Activated gamma-delta T cell treated with anti-CD3 and anti-CD28 coated beads, Interleukin-2, amount 50 U/mL, for 16 hours (primary cell): ENCODE measurements around the gene ADPRHL1.

ENCODE experiments used
- DNase-seq: peaks from one replicate; pipeline ENCODE4 v3.0.0-alpha.2; 2020; ENCODE audit warnings: low read depth

Gene ADPRHL1

DNA sequence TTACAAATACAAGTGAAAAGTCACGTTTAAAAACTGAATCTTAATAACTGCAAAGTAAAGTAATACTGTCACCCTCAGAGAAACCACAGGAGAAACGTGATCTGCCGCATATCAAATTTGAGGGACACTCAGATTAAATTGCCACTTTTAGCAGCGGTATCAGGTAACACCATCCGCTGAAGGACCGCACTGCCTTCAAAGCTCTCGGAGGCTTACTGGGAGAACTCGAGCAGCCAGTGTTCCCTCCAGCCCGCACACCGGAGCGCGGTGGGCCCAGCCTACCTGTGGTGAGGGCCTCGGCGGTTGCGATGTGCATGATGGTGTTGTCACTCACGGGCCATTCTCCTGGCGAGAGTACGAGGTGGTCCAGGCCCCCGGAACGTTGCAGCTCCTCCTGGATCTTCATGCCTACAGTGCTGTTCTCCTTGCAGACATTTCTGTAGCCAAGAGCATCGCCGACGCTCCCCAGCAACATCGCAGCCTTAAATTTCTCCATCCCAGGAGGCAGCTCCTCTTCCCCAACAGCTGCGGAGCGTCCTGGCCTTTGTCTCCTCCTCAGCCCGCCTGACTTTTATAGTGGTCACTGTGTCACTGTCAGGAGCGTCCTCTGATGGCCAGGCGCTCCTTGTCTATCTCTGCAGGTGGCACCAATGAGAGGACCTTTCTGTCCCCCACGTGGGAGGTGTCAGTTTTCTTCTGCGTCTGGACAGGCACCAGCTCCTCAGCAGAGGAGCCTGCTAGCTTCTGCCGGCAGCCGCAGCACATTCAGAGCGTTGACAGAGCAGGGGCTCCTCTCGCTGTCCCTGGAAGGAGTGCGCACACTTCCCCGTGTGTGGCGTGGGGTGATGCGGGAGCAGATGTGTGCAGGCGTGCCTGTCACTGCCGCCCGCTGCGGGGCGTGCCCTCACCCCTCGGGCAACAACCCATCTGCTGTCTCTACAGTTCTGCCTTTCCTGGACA is at the start of gene ADPRHL1:
ADPRHL1 (minus strand) TSS at position 547 of the 960 bp plus-strand sequence; CDS start at position 496, 51 bp downstream.
- no peak for DNase-seq

DNA sequence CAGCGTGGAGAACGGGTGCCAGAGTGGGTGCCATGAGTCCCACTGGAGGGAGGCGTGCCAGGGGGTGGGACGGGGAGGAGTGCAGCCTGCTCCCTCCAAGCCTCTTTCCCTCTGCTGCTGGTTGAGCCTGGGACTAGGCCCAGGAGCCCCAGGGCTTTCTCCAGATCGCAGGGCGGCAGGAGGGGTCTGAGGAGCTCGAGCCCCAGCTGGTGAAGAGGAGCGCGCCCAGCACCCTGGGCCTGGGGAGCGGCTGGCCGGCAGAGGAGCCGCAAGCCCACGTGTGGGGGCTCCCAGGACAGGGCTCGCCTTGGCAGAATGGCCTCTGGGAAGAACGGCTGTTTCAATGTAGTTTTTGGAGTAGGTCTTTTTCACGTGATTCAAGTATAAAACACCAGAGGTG is 49.4 kb upstream of the ADPRHL1 start:
- no peak for DNase-seq

DNA sequence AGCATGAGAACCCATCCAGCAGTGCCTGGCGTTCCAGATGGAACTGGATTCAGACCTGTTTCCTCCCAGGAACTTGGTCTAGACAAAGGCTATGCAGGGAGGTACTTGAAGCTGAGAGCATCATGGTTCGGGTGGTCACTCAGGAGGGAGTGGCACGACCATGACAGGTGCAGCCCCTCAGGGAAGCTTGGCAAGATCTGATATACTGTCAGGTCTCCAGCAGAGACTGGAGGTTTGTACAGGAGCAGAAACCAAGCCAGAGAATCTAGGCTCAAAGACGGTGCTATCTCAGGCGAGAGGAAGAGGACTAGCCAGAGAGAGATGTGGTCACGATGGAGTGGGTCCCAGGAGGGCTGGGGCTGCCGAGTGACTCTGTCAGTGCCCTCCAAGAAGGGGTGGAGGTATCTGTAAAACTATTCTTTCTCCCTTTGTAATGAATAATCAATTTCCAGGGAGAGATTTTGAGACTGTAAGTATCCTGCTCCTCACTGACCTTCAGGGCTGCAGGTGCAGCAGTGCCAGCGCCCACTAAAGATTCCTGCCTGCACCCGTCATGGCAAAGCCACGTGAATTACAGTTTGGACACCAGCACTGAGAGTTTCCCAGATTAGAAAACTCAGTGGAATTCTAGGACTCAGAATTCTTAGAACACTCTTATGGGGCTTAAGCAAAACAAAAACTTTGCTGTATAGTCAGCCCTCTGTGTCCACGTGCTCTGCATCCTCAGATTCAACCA is 47.4 kb upstream of the ADPRHL1 start:
- no peak for DNase-seq

DNA sequence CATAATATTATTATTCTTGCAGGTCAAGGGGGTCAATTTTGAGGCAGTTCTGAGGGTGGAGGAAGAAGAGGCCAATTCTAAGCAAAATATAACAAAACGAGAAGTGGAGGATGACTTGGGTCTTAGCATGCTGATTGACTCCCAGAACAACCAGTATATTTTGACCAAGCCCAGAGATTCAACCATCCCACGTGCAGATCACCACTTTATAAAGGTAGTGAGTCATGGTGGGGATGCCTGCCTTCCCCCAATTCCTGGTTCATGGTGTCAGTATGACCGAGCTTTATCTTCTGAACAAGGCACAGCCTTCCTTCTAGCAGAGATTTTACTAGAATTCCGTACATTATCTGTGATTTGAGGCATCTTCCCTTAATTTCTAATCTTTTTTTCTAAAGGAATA is 46.6 kb upstream of the ADPRHL1 start:
- no peak for DNase-seq

DNA sequence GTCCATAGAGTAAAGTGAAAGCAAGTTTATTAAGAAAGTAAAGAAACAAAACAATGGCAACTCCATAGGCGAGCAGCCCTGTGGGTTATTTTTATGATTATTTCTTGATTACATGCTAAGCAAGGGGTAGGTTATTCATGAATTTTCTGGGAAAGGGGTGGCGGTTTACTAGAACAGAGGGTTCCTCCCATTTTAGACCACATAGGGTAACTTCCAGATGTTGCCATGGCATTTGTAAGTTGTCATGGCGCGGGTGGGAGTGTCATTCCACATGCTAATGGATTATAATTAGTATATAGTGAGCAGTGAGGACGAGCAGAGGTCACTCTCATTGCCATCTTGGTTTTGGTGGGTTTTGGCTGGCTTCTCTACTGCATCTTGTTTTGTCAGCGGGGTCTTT is 45.6 kb upstream of the ADPRHL1 start:
- DNase-seq = no peak

- no peak for DNase-seq
Observed at GRCh38 chr13:113497217-113497616, 43.9 kb upstream of the ADPRHL1 start.

DNA sequence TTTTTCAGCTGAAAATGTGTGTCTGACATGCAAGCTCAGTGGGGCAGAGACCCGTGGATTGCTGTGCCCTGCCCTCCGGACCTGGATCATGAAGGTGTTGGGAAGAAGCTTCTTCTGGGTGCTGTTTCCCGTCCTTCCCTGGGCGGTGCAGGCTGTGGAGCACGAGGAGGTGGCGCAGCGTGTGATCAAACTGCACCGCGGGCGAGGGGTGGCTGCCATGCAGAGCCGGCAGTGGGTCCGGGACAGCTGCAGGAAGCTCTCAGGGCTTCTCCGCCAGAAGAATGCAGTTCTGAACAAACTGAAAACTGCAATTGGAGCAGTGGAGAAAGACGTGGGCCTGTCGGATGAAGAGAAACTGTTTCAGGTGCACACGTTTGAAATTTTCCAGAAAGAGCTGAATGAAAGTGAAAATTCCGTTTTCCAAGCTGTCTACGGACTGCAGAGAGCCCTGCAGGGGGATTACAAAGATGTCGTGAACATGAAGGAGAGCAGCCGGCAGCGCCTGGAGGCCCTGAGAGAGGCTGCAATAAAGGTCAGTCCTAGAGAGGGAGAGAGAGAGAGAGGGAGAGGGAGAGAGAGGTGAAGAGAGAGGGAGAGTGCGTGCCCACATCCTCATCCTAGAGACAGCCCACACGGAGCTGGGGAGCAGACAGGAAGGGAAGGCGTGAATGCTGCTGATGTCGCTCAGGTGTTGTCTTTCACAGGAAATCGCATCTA is 42.4 kb upstream of the ADPRHL1 start:
- no peak for DNase-seq

- no peak for DNase-seq
Observed at GRCh38 chr13:113493315-113493951, 40.1 kb upstream of the ADPRHL1 start.

DNA sequence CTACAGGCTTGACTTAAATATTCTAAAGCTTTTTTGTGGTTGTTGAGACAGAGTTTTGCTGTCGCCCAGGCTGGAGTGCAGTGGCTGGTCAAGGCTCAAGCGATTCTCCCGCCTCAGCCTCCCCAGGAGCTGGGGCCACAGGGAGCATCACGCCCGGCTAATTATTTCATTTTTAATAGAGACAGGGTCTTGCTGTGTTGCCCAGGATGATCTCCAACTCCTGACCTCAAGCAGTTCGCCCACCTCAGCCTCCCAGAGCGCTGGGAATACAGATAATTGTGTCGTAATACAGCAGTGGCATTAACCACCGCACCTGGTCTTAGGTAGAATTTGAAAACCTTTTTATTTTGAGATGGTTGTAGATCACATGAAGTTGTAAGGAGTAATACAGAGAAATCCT is 38.7 kb upstream of the ADPRHL1 start:
- DNase-seq = no peak

DNA sequence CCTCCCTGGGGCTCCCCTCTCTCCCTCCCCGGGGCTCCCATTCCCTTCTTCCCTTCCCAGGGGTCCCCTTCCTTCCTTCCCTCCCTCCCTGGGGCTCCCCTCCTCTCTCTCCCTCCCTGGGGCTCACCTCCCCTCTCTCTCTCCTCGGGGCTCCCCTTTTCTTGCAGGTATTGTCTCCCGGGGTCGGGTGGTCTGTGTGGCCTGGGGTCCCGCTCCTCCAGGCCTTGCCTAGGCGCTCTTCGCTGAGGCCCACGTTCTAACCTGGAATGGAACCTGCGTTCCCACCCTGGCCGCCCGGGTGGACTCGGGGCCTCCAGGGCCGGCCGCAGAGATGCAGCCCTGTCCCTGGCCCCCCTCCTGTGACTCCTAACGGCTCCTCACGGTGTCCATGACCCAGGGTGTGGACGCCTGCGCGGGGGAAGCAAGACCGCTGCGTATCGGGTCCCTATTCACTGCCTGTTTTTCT is 38.2 kb upstream of the ADPRHL1 start:
- no peak for DNase-seq

DNA sequence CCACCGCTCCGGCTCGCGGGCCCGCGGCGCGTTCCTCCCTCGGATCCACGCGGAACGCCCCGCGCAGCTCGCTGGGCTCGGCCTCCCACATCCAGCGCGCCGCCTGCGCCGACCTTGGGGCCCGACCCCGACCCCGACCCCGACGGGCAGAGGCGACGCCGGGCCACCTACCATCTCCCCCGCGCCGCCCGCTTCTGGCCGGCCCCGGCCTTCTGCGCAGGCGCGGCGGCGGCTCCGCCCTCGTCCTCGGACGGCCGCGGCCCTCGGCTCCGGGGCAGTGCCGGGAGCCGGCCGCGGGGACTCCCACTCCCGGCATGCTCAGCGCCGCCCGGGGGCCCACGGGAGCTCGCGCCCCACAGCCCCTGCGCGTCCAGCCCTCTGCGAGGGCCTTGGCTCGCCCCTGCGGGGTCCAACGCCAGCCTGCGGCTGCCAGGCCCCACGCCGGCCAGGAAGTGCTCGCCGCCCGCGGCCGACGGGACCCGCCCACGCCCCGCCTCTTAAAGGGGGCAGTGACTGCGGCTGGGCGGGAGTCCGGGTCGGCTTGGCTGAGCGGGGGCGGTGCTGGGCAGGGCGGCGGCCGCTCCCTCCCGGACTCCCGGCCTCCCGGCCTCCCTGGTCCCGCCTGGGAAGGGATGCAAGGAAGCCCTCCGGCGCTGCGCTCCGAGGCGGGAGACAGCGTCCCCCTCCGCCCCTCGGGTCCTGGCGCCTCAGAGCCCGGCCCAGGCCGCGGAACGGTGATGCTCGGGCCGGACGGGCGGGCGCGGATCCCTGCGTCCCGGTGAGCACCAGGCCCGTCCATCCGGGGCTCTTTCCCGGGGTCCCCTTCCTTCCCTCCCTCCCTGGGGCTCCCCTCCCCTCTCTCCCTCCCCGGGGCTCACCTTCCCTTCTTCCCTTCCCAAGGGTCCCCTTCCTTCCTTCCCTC is 37.5 kb upstream of the ADPRHL1 start, which contains the start of gene DCUN1D2:
DCUN1D2 (minus strand) TSS at position 216 of the 922 bp plus-strand sequence; CDS start at position 174, 42 bp downstream.
- DNase-seq = peak; percentile 49

- peak; percentile 4 for DNase-seq
Observed at GRCh38 chr13:113489549-113490495, 36.5 kb upstream of the ADPRHL1 start.

DNA sequence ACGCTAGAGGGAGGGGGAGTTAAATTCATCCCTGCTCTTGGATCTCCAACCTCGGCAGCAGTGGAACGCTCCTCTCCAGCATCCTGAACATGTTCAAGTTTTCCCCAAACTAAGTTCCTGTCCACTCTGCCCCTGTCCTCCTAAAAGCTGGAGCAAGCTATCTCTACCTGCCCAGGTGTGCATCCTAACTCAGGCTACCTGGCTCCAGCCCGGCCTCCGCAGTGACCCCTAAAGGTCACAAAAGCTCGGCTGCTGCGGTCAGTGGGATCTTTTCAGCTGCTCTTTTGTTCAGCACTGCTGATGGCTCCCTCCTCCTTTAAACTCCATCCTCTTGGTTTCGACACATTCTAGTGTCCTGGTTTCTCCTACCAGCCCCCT is 35.9 kb upstream of the ADPRHL1 start:
- DNase-seq = no peak

- no peak for DNase-seq
Observed at GRCh38 chr13:113488283-113488682, 35.0 kb upstream of the ADPRHL1 start.

- no peak for DNase-seq
Observed at GRCh38 chr13:113486698-113487097, 33.4 kb upstream of the ADPRHL1 start.

- DNase-seq = no peak
Observed at GRCh38 chr13:113485545-113485944, 32.3 kb upstream of the ADPRHL1 start.

GRCh38 chr13:113483504-113484293 is 30.4 kb upstream of the ADPRHL1 start:
- no peak for DNase-seq

GRCh38 chr13:113483081-113483480 is 29.8 kb upstream of the ADPRHL1 start:
- no peak for DNase-seq

DNA sequence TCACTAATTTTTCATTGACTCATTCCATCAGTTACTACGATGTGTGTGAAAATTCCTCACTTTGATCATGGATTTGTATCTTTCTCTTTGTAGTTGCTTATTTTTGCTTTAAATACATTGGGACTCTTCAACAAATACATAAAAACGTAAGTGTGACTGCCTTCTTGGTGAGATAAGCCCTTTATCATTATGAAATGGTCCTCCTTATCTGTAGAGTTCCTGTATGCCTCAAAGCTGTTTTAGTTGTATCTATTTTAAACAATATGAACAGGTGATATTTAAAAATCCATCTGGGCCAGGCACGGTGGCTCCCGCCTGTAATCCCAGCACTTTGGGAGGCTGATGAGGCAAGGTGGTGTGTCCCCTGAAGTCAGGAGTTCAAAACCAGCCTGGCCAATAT is 25.9 kb upstream of the ADPRHL1 start:
- no peak for DNase-seq
